ENCODE measurements around the gene SFI1.

GRCh38 chr22:31486951-31487350 is 9.4 kb upstream of the SFI1 start:
- no peak for TF ChIP-seq POLR2A (IDR thresholded peaks at IDR 0.05)
- TF ChIP-seq POLR2AphosphoS5 (IDR thresholded peaks at IDR 0.05) = no peak
